Erythroblast (primary cell): ENCODE measurements around the gene BIN2.

Experiments
- GATA1 ChIP-seq: IDR thresholded peaks from 2 replicates; pipeline ENCODE4 v1.6.1; 2011; ENCODE audit warnings: low read depth, mild to moderate bottlenecking, control low read depth, low read length, moderate library complexity
- POLR2A ChIP-seq: IDR thresholded peaks from 2 replicates; pipeline ENCODE4 v1.6.1; 2011; ENCODE audit warnings: mild to moderate bottlenecking, low read length

DNA sequence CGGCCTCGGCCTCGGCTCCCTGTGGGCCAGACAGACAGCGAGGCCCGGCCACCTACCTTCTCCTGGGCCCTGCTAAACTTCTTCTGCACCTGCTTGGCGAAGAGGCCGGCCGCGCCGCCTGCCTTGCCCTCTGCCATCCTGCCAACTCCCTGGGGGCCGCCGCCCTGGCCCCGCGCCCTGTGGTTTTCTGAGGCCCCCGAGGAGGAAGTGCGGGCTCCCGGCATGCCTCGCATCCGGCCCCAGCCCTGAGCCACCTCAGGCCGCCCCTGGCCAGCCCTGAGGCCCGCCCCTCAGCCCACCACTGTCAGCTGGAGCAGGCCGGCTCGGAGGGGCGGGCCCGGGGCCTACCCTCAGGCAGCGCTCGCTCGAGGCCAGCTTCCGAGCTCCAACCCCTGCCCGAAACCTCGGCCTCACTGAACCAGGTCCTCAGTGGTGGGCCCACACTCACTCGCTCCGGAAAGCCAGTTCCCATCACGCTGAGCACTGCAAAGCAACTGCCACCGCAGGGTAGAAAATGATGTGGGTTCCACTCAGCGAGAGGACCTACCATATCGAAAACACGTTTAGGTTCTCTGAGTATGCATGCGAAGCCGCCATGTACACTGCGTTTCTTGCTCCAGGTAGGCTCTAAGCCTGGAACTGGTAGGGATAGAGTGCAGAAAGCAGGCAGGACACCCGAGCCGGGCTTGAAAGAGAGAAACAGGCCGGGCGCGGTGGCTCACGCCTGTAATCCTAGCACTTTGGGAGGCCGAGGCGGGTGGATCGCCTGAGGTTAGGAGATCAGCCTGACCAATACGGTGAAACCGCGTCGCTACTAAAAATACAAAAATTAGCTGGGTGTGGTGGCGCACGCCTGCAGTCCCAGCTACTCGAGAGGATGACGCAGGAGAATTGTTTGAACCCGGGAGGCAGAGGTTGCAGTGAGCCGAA lies at the start of gene BIN2:
- TF ChIP-seq POLR2A (peak; percentile 49), GATA1 (no peak)
